Activated gamma-delta T cell (primary cell): ENCODE data around the gene CBX8.

ENCODE experiments used
- DNase-seq: peaks from one replicate; lab custom pipeline; 2025; lab: John Stamatoyannopoulos, UW

CBX8 gene

DNA sequence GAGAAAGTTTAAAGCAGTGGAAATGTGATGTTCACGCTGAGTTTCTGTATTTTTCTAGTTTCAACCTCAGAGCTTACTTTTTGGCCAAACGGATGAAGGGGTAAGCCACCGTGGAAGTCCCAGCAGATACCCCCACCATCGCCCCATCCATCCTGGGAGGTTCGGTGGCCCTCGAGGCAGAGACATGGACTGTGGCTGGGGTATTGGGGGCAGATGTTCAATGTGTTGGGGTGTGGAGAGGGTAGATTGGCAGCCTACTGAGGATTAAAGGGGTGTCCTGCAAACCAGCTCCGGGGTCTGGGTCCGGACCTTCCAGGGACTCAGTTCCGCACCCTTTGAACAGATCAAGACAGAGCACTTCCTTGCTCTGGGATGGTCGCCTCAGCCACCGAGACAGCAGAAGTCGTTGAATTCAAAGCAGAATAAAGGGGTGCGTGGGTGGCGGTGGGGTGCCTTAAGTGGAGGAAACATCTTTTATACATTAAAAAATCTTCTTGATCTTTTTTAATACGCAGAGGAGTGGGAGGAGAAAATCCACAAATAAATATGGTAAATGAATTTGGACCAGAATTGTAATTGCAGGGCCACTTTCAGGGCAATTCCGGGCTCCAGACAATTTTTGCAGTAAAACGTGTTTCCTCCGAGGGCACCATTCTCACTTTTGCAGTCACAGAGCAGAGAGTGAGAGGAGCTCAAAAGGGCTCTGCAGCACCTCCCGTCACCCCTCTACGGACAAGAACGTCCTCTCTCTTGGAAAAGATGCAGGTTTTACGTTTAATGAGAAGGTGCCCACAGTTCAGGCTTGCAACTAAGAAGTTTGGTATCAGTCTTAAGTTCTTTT, 8.2 kb upstream of the CBX8 start:
- no peak for DNase-seq

DNA sequence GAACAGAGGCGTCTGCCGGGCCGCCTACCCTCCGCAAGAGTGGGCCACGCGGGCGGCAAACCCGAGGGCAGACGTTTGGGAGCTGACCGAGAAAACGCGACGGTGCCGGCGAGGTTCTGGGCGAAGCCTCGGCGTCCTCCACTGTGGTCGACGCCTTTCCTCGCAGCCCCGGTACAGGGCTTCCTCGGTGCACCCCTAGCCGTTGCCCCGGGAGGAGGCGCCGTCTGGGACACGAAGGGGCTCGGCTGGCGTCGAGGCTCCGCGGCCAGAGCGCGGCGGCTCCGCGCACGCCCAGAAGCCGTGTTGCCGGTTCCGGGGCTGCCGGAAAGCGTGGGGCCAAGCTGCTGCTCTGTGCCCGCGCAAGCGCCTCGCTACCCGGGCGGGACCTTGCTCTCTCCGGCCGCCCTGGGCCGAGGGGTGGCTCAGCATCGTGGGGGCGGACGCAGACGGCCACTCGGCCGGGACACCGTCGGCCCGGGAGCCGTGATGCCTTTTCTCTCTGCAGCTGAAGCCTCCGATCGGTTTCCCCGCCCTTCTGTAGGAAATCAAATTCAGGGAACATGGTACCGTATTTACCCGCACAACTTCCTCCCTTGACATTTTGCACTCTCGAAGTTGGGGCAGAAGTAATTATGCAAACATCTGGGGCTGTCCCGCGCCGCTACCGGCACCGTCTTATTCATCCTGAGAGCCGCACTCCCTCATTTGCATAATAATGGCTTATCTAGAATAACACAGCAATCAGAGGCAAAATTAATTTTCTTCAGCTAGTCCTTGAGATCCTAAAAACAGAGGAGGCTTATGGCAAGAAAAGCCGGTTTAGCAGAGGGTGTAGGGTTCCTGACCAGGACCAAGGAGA, 7.3 kb upstream of the CBX8 start:
- DNase-seq, result no peak

DNA sequence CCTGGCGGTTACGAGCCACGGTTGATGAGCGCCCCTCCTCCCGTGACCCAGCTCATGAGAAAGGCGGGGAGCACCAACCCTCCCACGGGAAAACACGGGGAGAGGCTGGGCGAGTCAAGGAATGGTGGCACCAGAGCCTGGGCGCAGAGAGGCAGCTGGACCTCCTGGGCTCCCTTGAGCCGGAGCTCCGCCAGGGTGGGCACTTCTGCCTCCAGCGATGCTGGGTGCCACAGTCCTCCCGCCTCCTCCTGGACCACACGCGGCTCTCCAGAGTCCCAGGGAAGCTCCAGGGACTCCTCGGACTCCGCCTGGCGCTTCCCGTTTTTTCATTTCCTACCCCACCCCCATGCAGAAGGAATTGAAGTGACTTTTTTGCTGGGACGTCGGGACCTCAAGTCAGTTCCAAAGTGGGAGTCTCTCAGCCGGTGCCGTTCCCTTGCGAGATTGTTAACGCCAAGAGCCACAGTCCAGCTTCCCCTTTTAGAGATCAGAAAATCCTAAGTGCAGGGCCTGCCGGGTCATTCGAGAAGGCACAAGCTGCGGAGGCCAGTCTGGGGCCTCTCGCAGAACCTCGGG, 6.6 kb upstream of the CBX8 start:
- DNase-seq, result no peak

DNA sequence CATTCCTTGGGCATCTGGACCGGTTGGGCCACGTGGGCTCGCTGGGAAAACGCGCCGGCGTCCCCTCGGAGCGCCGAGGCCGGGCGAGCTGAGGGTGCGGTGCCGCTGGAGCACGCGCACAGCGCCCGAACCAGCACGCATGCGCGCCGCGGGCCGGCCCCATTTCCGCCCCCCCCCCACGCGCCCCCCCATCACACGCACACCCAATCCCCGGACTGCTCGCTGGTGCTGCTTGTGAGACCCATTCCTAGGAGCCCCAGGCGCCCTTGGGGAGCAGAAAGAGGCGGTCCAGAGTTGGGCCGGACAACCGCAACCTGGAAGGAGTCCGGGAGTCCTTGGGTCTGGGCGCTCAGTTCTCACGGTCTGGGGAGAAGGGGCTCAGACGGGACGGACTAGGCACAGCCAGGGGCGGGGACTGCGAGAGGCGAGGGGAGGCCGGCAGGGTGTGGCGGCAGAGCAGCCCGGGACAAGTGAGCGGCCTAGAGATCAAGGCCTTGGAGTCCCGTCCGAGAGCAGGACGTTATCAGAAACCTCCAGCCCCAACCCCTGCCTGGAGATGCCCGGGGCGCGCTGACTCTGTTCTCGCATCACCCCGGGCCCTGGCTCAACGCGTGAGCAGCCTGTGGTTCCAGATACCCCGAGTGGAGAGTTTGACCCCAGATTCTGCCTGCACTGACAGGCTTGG, 6.0 kb upstream of the CBX8 start:
- DNase-seq, result no peak

DNA sequence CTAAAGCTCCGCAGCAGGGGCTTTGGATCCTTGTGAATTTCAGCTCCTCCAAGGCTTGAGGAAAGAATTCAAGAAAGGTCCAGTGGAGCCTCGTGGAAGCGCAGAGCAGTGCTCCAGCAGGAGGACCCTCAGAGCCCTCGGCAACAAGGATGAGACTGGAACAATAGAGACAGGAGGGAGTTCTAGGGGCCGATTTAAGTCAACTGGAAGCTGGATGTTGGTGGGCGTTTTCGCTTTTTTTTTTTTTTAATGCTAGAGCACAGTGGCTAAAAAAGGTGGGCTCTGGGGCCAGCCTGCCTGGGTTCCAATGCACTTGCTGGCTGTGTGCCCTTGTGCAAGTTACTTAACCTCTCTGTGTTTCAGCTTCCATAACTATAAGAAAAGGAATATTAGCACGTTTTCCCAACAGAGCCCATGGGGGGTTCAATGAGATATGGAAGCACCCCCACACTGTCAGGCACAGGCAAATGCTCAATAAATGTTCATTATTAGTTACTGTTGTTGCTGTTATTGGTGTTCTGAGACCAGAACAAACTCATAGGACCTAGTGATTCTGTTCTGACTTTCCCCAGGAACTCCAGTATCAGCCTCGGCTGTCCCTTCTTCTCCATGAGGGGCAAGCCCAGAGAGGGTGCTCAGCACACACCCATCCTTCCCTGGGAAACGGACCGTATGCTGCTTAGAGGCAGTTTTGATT, 5.3 kb upstream of the CBX8 start:
- no peak for DNase-seq

DNA sequence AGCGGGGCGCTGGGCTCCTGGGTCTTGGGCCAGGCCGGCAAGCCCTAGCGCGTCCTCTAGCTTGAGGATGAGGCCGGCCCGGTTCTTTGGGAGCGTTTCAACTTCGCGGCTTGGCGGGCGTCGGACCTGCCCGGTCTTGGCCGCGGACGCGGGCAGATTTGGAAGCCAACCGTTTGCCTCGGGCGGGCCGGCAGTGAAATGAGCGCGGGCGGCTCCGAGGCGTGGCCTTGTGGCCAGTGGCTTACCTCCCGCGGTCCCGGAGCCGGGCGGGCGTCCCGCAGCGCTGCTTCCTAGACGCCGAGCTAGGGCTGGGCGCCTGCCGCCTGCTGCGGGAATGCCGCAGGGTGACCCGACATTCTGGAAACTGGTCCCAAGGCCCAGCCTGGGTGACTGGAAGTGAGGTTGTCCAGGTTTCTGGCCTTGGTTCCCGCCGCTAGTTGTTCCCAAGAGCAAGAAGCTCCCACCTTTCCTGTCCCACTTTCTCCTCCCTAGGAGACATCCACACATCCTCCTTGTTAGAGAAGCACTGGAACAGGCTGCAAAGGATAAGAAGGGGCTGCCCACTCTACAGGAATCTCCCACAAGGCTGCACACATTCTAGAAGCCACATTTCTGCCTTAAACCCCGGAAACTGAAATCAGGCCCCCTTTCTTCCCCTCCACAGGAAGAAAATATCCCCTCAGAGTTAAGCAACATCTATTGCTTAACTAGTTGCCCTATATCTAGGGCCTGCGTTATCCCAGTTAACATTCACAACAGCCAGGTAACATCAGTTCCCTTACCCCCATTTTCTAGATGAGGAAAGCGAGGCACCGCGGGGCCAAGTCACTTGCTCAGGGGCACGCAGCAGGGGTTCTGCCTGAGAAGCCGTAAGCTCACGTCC, 4.5 kb upstream of the CBX8 start:
- DNase-seq, result no peak

DNA sequence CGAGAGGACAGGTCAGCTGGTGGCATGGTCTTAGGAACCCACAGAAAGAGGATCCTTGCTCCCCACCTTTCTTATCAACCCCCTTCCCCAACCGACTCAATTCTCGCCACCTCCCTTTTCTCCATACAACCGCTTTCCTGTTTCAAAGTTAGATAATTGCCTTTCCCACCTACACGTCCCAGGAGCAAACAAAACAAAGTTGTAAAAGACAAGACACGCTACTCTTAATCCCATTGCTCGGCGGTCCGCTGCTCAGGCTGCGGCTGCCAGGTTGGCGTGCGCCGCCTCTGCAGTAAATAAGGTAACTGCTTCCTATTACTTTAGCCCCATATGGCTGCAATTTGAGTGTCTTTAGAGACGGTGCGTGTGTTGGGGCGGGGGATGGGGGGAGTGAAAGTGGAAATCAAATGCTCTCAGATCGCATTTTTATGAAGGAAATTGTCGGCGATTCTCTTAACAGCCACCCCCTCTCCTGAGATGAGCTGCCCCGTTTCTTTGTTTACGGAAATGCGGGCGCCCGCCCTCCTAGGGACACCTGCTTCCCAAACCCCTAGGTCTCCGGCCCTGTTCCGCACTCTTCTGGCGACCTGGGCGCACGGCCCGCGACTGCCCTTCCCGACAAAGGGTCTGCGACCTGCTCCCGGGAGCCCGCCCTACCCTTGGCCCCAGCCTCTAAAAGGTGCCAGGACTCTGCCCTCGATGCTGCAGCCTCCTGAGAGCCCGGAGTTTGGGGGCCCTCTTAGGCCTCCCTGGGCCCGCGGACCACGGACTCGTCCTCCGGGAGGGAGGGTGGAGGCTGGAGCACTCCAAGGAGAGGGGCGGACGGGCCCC, 3.7 kb upstream of the CBX8 start:
- no peak for DNase-seq

DNA sequence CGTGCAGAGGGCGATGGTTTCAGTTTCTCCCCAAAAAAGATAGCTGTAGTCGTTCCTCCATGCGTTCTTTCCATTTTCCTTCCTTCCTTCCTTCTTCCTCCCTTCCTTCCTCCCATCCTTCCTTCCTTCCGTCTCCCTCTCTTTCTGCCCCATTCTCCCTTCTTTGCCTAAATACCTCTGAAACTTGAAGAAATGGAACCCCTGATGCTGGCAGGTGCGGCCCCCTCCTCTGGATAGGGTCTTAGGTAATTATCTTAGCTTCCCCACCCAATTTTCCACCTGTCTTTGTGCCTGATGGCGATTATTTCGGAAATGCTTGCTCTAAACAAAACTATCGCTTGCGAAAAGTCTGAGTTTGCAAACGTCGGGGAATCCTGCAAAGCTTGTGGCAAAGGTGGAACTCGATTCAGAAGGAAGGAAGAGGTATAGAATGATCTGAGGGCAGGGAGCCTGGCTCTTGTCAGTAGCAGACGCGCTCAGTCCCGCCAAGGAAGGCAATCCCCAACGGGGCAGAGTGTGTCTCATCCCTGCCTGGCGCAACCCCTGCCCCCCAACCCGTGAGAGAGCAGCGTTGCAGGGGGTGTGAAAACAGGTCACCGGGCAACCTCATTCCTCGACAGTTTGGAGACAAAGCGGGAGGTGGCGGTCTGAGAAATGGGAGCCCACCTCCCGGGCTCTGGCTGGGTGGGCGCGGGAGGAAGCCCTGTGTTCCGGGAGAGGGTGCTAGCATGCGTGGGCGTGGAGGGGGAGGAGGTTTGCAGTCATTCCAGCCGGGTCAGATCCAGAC, 2.9 kb upstream of the CBX8 start:
- no peak for DNase-seq

DNA sequence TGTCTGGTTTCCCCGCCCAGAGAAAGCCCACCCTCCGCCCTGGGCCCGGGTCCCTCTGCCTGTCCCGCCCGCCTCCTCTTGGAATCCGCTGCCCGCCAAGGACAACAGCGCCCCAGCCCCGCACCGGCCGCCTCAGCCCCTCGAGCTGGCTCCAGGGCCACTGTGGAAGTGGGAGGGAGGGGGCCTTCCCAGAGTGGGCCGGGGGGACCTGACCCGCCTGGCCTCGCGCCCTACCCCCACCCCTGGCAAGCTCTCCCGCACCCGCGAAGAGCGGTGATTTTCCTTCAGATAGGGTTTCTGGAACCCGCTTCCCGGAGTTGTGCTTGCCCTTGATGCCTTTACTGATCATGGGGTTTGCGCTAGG, 2.3 kb upstream of the CBX8 start:
- no peak for DNase-seq

DNA sequence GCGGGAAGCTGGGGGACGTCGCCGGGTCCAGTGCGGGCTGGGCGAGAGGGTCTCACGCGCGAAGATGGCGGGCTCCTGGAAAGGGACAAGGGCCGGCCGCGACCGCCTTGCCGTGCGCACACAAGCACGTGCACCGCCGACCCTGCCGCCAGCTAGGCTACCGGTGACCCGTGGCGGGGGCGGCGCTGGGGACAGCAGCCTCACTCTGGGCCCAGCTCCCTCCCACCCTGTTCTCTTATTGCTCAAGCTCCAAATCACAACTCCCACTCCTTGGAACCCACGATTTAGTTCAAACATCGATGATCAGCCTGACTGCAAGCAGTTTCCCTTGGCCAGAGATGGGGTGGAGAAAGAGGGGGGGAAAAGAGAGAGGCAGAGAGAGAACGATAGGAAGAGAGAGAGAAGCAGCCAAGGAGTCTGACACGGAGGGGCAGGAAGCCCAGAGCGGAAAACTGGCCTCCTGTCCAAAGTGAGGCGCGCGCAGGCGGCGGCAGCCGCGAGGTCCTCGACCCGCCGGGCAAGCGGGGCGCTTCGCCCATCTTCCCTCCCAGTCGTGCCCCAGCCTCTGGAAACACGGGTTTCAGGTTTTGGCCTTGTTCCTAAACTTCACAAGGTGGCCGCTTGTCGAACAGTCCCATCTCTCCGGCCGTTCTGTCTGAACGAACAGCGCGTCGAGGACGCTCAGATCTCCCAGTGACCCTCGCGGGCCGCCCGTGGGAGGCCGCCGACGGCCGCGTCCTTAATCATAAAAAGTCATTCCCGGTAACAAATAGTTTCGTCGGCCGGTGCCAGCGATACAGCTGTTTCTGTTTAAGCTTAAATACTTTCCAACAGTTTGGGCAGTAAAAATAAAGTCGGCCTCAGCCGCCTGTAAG, 1.7 kb upstream of the CBX8 start:
- DNase-seq, result no peak

DNA sequence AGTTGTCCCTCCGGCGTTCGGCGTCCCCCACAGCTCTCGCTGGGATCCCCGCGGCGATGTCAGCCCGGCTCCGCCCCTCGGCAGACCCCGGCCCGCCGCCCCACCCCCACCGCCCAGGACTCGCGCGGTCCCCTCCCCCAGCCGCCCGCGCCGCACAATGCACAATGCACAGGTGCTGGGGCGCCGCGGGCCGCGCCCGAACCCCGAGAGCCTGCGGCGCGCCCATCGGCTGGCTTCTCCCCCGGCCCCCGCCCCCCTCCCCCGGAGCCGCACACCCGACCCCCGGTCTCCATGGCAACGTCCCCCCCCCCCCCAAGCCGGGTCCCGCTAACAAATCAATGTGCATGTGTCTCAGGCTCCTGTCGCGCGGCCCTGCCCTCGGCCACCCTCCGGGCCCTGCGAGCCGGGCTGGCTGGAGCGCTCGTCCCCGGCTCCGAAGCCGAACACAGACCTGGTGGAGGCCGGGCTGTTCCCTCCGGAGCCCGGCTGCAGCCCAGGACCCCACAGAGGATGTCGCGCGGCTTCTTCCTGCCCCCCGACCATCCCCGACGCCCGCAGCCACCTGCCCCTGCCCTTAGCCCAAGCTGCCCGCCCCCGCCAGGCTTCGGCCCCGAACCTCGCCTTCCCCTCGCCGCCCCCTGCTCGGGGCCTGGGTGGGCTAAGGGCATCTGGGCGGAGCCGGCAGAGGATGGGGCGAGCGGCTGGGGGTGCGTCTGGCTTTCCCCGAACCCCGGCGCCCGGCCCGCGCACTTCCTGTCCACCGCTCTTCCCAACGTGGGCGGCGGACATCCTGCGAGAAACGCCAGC, 818 bp upstream of the CBX8 start:
- DNase-seq, result no peak

DNA sequence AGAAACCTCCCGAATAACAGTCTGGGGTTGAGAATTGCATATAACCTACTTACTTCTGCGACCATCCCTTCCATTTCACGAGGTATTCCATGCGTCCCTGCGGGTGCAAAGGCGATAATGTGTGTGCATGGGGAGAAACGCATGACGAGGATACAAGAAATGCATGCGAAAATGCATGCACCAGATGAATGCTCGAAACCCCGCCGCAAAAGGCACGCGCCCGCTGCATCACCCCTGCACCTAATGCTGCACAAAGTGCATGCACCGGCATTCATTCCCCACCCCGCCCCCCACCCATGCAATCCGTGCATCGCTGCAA, 474 bp downstream of the CBX8 start:
- DNase-seq, result no peak

DNA sequence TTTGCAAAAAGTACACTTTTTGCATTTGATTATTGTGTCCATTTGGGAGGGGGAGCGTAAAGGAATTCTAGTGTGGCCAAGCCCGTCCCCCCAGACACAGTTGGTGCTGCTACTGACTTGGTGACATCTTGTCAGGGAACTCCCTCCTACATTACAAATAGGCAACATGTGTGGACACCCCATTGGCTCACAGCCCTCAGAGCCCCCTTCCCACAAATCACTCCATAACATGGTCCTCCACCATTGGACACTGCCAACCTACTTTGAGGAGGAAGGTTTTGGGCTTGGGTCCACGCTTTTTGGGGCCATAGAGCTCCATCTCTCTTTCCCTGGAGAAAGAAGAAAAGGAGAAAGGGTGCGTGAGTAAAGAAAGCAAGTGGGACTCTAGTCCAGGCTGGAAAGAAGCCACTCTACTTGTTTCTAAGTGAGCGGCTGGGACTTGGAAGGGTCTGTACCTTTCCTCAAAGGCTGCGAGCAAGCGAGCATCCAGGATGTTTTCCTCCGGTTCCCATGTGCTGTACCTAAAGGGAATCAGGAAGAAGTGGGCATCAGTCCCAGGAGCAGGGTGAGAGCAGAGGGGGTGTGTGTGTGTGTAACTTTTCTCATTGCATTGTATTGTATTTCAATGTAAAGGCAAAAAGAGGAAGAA, 958 bp downstream of the CBX8 start:
- DNase-seq, result no peak

DNA sequence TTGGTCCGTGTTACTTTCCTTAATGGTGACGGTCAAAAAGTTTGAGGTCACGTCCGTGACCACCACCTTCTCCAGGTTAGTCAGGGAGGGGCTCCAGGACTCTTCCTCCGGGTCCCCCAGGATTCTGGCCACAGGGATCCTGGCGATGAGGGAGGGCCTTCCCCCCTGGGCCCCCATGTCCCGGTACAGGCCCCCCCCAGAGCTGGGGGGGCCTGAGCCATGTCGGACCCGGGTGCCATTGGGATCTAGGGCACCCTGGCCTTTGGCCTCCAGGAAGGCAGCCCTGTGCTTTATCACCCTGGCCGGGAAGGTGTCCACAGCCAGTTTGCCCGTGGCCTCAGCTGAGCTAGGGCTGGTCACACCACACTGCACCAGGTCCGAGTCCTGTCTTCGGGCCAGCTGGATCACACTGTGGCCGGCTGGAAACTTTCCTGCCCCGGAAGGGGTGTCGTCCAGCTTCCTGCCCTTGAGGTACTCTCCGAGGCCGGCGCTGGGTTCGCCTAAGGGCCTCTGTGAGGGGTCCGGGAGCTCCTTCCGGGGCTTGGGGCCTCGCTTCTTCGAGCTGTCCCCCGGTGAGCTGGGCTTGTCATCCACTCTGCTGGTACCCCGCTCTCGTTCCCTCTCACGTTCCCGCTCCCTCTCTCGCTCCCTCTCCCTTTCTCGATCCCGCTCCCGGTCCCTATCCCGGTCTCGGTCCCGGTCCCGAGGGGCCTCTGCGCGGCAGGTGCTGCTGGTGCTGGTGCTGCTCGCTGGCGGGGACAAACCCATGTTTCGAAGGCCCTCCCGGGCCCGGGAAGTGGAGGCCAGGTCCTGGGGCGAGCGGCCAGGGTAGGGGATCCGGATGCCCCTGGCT, 2.0 kb downstream of the CBX8 start:
- no peak for DNase-seq

DNA sequence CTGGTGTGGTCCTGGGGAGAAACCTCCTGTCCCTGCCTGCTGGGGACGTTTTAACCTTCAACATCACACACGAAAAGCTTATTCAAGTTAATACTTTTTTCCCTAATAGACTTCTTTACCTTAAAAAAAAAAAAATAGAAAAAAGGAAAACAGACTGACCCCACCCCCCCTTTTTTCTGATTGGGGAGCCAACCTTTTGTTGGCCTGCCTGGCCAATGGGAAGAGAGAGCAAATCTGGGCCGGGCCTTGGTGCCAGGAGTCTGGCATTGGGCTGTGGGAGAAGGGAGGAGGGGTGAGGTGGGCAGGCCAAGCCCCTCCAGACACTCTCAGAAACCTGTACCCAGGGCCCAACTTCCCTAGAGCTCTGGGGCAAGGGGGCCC, 3.0 kb downstream of the CBX8 start:
- no peak for DNase-seq
